ENCODE measurements around the gene C10orf71.

Gene C10orf71

DNA sequence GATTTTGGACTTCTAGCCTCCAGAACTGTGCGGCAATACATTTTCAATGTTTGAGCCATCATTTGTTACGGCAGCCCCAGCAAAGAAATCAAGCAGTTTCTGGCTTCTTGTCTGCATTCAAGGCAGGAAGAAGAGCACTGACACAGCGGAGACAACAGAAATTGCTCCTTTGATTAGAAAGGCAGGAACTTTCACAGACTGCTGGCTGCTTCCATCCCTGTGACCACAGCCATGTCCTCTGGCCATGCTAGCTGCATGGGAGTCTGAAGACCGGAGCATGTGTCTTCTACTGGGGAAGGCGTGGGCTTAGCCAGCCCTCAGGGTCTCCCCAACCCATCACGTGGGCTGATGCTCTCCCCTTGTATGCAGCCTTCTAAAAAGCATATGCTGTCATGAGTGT, 19.1 kb downstream of the C10orf71 start:
- H3K36me3 ChIP-seq (ENCODE audit: control insufficient read depth, insufficient read depth, low read length): no peaks in the 10 kb centered on the region
- H3K27me3 ChIP-seq (ENCODE audit: control insufficient read depth, insufficient read depth, low read length): no peaks in the 10 kb centered on the region
- H3K4me1 ChIP-seq (ENCODE audit: control insufficient read depth, insufficient read depth, low read length): no peaks in the 10 kb centered on the region
- no peak overlapping the region for H3K4me3 ChIP-seq (ENCODE audit: low read depth, low read length)
- H3K27ac ChIP-seq (ENCODE audit: low read depth, low read length): no peak overlapping the region
- H3K9me3 ChIP-seq (ENCODE audit: control insufficient read depth, insufficient read depth, low read depth, low read length): no peaks in the 10 kb centered on the region
- H3K9ac ChIP-seq (ENCODE audit: low read length): no peak overlapping the region

DNA sequence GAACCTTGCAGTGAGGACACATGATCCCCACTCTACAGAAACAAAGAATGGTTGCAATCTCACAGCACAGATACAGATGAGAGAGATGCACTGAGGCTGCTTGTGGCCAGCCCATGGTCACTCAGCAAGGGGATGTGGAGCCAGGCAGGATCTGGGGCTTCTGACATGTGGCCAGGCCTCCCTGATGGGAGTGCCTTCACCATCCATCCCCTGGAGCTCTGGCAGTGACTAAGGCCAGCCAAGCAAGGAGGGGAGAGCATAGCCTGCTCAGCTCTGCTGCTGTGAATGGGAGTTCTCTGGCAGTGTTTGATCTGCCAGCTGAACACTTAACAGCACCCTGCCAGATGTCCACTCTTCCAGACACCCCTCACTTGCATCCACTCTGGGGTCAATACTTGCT, 19.8 kb downstream of the C10orf71 start:
- Histone ChIP-seq H3K4me1 (ENCODE audit: control insufficient read depth, insufficient read depth, low read length) (no peaks in the 10 kb centered on the region), H3K27ac (ENCODE audit: low read depth, low read length) (no peak overlapping the region), H3K4me3 (ENCODE audit: low read depth, low read length) (no peak overlapping the region), H3K9me3 (ENCODE audit: control insufficient read depth, insufficient read depth, low read depth, low read length) (no peaks in the 10 kb centered on the region), H3K9ac (ENCODE audit: low read length) (no peak overlapping the region), H3K27me3 (ENCODE audit: control insufficient read depth, insufficient read depth, low read length) (no peaks in the 10 kb centered on the region), H3K36me3 (ENCODE audit: control insufficient read depth, insufficient read depth, low read length) (no peaks in the 10 kb centered on the region)

DNA sequence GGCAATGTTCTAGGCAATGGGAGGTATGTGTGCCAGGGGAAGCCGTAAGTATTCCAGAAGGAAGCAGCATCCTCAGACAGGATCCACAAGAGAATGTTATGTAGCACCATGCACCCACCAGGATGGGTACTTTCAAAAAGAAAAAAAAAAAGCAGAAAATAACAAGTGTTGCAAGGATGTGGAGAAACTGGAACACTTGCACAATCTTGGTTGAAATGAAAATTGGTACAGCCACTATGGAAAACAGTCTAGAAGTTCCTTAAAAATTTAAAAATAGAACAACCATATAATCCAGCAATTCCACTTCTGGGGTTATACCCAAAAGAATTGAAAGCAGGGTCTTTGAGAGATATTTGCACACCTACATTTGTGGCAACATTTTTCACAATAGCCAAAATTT, 20.2 kb downstream of the C10orf71 start:
- H3K27ac ChIP-seq (ENCODE audit: low read depth, low read length): no peak overlapping the region
- no peaks in the 10 kb centered on the region for H3K36me3 ChIP-seq (ENCODE audit: control insufficient read depth, insufficient read depth, low read length)
- H3K9me3 ChIP-seq (ENCODE audit: control insufficient read depth, insufficient read depth, low read depth, low read length): no peaks in the 10 kb centered on the region
- no peaks in the 10 kb centered on the region for H3K27me3 ChIP-seq (ENCODE audit: control insufficient read depth, insufficient read depth, low read length)
- H3K4me3 ChIP-seq (ENCODE audit: low read depth, low read length): no peak overlapping the region
- no peak overlapping the region for H3K9ac ChIP-seq (ENCODE audit: low read length)
- H3K4me1 ChIP-seq (ENCODE audit: control insufficient read depth, insufficient read depth, low read length): no peaks in the 10 kb centered on the region

DNA sequence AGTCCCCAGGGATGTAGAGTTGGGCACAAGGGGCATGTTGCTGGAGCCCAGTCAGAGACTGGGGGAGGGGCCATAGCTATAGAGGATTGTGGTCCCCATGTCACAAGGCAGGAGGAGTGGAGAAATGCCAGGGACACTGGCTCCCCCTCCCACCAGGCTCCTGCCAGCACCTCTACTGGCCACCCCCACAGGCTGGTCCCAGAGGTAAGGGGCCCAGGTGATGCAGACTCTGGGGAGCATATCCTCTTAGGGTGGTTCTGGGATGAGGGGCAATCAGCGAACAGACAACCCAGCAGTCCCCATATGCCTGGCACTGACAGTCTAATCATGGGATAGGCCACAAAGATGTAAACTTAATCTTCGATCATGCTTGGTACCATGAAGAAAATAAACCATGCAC, 21.2 kb downstream of the C10orf71 start:
- H3K9me3 ChIP-seq (ENCODE audit: control insufficient read depth, insufficient read depth, low read depth, low read length): no peaks in the 10 kb centered on the region
- no peak overlapping the region for H3K4me3 ChIP-seq (ENCODE audit: low read depth, low read length)
- no peaks in the 10 kb centered on the region for H3K36me3 ChIP-seq (ENCODE audit: control insufficient read depth, insufficient read depth, low read length)
- no peaks in the 10 kb centered on the region for H3K27me3 ChIP-seq (ENCODE audit: control insufficient read depth, insufficient read depth, low read length)
- H3K4me1 ChIP-seq (ENCODE audit: control insufficient read depth, insufficient read depth, low read length): no peaks in the 10 kb centered on the region
- no peak overlapping the region for H3K27ac ChIP-seq (ENCODE audit: low read depth, low read length)
- no peak overlapping the region for H3K9ac ChIP-seq (ENCODE audit: low read length)

DNA sequence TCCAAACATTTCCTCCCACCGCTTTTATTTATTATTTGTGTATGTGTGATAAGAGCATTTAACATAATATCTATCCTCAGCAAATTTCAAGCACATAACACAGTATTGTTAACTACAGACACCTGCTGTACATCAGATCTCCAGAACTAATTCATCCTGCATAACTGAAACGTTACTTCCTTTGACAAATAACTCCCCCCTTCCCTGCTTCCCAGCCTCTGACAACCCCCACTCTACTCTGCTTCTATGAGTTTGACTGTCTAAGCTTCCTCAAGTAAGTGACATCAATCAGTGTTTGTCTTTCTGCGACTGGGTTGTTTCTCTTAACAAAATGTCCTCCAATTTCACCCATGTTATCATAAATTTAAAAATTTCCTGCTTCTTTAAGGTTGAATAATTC, 22.1 kb downstream of the C10orf71 start:
- Histone ChIP-seq H3K36me3 (ENCODE audit: control insufficient read depth, insufficient read depth, low read length) (no peaks in the 10 kb centered on the region), H3K4me3 (ENCODE audit: low read depth, low read length) (no peak overlapping the region), H3K27me3 (ENCODE audit: control insufficient read depth, insufficient read depth, low read length) (no peaks in the 10 kb centered on the region), H3K9ac (ENCODE audit: low read length) (no peak overlapping the region), H3K4me1 (ENCODE audit: control insufficient read depth, insufficient read depth, low read length) (no peaks in the 10 kb centered on the region), H3K9me3 (ENCODE audit: control insufficient read depth, insufficient read depth, low read depth, low read length) (no peaks in the 10 kb centered on the region), H3K27ac (ENCODE audit: low read depth, low read length) (no peak overlapping the region)

DNA sequence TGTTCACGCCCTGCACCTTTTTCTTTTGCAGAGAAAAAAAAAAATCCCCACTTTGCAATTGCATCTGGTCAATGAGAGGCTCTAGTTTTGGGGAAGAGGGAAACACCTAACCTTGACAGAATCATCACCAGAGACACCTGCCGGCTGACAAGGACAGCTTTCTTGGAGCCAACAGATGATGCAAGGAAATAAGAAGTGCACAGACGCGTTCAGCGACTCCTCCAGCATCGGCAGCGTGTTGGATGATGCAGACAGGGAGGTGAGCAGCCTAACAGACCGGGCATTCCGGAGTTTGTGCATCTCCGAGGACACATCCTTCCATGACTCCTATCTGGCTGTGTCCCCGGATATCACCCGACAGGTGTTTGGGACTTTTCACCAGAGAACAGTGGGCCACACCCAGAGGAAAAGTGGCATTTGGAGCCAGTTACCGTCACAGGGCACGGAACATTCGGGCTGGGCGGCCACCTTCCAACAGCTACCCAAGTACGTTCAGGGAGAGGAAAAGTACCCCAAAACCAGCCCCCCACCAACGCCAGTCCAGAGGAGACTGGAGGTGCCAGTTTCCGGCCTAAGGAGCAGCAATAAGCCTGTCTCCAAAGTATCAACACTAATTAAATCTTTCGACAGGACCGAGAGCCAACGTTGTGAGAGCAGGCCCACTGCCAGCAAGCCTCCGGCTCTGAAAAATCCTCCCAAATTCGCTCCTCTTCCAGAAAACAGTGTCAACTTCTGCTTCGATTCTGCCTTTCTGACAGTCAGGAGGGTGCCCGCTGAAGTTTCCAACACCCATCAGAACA, 23.6 kb downstream of the C10orf71 start:
- no peak overlapping the region for H3K9ac ChIP-seq (ENCODE audit: low read length)
- H3K27me3 ChIP-seq (ENCODE audit: control insufficient read depth, insufficient read depth, low read length): no peaks in the 10 kb centered on the region
- no peak overlapping the region for H3K27ac ChIP-seq (ENCODE audit: low read depth, low read length)

DNA sequence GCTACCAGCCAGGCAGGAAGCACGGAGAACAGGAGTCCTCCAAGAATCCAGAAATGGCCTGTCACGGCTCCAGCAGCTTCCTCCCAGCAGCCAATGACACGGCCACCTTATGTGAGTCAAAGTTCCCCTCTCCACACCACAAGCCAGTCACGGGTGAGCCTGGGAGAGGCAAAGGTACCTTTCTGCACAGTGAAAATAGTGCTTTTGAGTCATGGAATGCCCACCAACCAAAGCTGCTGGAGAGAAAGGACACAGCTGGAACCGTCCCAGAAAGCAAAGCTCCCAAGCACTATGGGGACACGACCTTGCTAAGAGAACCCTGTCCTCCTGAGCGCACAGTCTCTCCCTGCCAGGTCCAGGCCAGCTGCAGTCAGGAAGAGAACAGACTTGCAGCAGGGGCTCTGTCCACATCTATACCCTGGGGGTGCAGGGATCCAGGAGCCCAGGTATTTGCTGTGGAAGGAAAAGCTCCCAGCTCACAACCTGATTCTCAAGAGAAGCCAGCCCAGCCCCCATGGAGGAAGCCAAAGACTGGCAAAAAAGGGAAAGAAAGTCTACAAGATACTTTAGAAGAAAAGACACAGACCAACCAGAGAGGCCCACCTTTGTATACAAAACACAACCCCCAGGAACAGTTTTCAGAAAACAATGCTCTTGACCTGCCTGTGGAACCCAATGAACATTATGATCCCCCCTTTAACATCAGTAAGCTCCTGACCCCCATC, 24.4 kb downstream of the C10orf71 start:
- no peak overlapping the region for H3K27ac ChIP-seq (ENCODE audit: low read depth, low read length)

More for the DNA sequence above, 23.6 kb downstream of the C10orf71 start:
- Histone ChIP-seq H3K4me1 (ENCODE audit: control insufficient read depth, insufficient read depth, low read length) (no peaks in the 10 kb centered on the region), H3K4me3 (ENCODE audit: low read depth, low read length) (no peak overlapping the region), H3K9me3 (ENCODE audit: control insufficient read depth, insufficient read depth, low read depth, low read length) (no peaks in the 10 kb centered on the region), H3K36me3 (ENCODE audit: control insufficient read depth, insufficient read depth, low read length) (no peaks in the 10 kb centered on the region)

DNA sequence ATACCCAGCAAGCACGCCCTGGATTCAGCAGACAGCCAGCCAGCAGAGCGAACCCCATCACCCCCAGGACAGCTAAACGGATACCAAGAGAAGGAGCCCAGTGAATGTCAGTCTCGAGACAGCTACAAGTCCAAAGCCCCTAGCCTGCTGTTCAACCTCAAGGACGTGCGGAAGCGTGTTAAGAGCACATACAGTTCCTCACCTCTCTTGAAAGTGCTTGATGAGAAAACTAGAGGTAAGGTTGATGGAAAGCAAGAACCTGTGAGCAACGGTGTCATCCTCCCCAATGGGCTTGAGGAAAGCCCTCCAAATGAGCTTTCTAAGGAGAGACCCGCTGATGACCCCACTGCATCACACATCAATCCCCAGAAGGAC, 24.9 kb downstream of the C10orf71 start:
- no peak overlapping the region for H3K9ac ChIP-seq (ENCODE audit: low read length)
- H3K27me3 ChIP-seq (ENCODE audit: control insufficient read depth, insufficient read depth, low read length): no peaks in the 10 kb centered on the region
- no peak overlapping the region for H3K27ac ChIP-seq (ENCODE audit: low read depth, low read length)
- no peaks in the 10 kb centered on the region for H3K36me3 ChIP-seq (ENCODE audit: control insufficient read depth, insufficient read depth, low read length)
- H3K4me1 ChIP-seq (ENCODE audit: control insufficient read depth, insufficient read depth, low read length): no peaks in the 10 kb centered on the region
- H3K9me3 ChIP-seq (ENCODE audit: control insufficient read depth, insufficient read depth, low read depth, low read length): no peaks in the 10 kb centered on the region
- H3K4me3 ChIP-seq (ENCODE audit: low read depth, low read length): no peak overlapping the region

More for the DNA sequence above, 24.4 kb downstream of the C10orf71 start:
- Histone ChIP-seq H3K4me1 (ENCODE audit: control insufficient read depth, insufficient read depth, low read length) (no peaks in the 10 kb centered on the region), H3K9me3 (ENCODE audit: control insufficient read depth, insufficient read depth, low read depth, low read length) (no peaks in the 10 kb centered on the region), H3K36me3 (ENCODE audit: control insufficient read depth, insufficient read depth, low read length) (no peaks in the 10 kb centered on the region), H3K27me3 (ENCODE audit: control insufficient read depth, insufficient read depth, low read length) (no peaks in the 10 kb centered on the region), H3K4me3 (ENCODE audit: low read depth, low read length) (no peak overlapping the region), H3K9ac (ENCODE audit: low read length) (no peak overlapping the region)

DNA sequence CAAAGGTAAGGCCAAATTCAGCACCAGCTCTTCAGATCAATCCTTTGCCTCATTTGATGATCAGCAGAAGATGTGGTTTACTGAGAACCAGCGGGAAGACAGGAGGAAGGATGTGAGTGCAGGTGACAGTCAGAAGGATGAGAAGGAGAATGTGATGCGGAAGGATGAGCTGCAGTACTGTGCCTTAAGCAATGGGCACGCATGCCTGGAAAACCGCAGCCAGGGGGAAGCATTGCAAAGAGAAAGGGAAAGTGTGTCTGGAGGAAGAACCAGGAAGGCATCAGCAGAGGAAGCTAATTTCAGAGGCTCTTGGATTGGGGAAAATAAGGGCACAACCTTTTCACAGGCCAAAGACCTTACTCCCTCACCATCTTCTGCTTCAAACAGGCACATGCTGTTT, 25.7 kb downstream of the C10orf71 start:
- no peak overlapping the region for H3K27ac ChIP-seq (ENCODE audit: low read depth, low read length)
- H3K36me3 ChIP-seq (ENCODE audit: control insufficient read depth, insufficient read depth, low read length): no peaks in the 10 kb centered on the region
- no peaks in the 10 kb centered on the region for H3K9me3 ChIP-seq (ENCODE audit: control insufficient read depth, insufficient read depth, low read depth, low read length)
- H3K27me3 ChIP-seq (ENCODE audit: control insufficient read depth, insufficient read depth, low read length): no peaks in the 10 kb centered on the region
- H3K9ac ChIP-seq (ENCODE audit: low read length): no peak overlapping the region
- no peak overlapping the region for H3K4me3 ChIP-seq (ENCODE audit: low read depth, low read length)
- no peaks in the 10 kb centered on the region for H3K4me1 ChIP-seq (ENCODE audit: control insufficient read depth, insufficient read depth, low read length)

DNA sequence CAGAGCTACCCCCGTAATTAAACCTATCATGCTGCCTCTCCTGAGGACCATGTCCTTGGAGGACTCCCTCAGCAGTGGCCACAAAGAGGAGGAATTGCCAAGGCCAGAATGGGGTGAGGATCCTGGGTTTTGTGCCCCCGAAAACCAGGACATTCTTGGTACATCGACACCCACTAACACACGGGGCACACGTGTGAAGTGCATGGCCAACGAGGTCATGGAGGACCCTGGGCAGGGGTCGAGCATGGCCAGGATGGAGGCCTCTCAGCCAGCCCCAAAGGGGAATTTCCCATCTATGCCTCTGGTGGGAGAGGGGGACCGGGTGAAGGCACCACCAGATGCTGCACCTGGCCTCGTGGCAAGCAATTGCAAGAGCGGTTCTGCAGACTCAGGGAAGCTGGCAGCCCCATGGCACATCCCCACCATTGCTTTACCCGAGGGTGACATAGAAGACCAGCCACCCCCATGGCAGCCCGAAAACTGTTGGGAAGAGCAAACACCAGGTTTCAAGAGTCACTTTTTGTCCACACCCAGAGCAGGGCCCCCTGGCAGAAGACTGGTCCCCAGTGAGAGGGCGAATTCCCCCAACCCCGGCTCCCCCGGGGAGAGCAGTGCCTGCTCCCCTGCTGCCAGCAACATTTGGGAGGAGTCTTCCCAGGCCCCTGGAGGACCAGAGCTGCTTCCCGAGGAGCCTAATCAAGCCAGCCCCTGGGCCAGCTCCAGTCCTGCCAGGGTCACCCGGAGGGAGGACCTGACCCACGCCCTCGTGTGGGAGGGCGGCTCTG, 26.4 kb downstream of the C10orf71 start:
- no peaks in the 10 kb centered on the region for H3K27me3 ChIP-seq (ENCODE audit: control insufficient read depth, insufficient read depth, low read length)
- H3K36me3 ChIP-seq (ENCODE audit: control insufficient read depth, insufficient read depth, low read length): no peaks in the 10 kb centered on the region
- H3K4me3 ChIP-seq (ENCODE audit: low read depth, low read length): no peak overlapping the region
- no peak overlapping the region for H3K27ac ChIP-seq (ENCODE audit: low read depth, low read length)
- no peaks in the 10 kb centered on the region for H3K4me1 ChIP-seq (ENCODE audit: control insufficient read depth, insufficient read depth, low read length)
- no peak overlapping the region for H3K9ac ChIP-seq (ENCODE audit: low read length)
- no peaks in the 10 kb centered on the region for H3K9me3 ChIP-seq (ENCODE audit: control insufficient read depth, insufficient read depth, low read depth, low read length)
